ENCODE data around the gene SCAMP1. TPM values are rescaled to one million over a fixed set of nuclear protein-coding genes. Genes with fewer than 3 reads are reported as not detected.

The SCAMP1 gene
- total and polyA plus RNA-seq, 2 of the 13 experiments (the other 11 are each of a cell fraction or from before 2014, with no cell fraction given) = 18.2 to 33.7 TPM

DNA sequence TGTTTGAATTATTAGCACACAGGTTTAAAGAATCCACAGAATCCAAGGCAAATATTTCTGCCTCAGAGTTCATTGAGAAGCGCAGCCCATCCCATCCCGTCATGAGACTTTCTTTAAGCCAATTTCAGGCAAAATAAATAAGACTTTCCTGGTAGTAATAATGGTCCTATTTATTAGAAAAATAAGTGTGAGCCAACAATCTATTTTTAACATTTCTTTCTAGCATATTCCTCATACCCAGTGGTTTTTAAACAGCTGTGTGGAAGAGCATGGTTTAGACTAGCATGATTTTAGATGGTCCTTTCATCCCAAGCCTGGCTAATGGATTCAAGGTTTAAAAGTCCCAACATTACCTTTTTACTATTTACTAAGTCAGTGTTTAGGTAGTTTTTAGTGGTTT lies 125.8 kb downstream of the SCAMP1 start:
- Histone ChIP-seq H3K27ac (ENCODE audit: extremely low read length, insufficient read depth, low read length) (no peak overlapping the region), H3K79me2 (ENCODE audit: insufficient read depth, low read length) (no peaks in the 10 kb centered on the region), H3K9me3 (ENCODE audit: low read length) (no peaks in the 10 kb centered on the region), H3K4me3 (replicated peaks in 1 of 3; ENCODE audit: insufficient read depth in 1 of 3, low read depth in 2 of 3, low read length in 3 of 3) (no peak overlapping the region), H3K4me2 (ENCODE audit: low read depth, low read length) (no peak overlapping the region), H3K9ac (ENCODE audit: insufficient read depth, low read depth, low read length) (no peak overlapping the region), H2AFZ (ENCODE audit: low read length) (no peak overlapping the region), H3K36me3 (replicated peaks in 1 of 2; ENCODE audit: control insufficient read depth in 1 of 2, insufficient read depth in 2 of 2, low read length in 2 of 2) (peaks cover 11 to 25% of the 10 kb centered on the region in 2 experiments), H3K27me3 (ENCODE audit: control insufficient read depth in 1 of 2, insufficient read depth in 2 of 2, low read length in 2 of 2) (no peaks in the 10 kb centered on the region), H3K4me1 (ENCODE audit: insufficient read depth, low read length) (no peaks in the 10 kb centered on the region), H4K20me1 (ENCODE audit: insufficient read depth, low read length) (no peaks in the 10 kb centered on the region)
- CTCF ChIA-PET (ENCODE audit: low intra/inter-chr PET ratio, low total read pairs) = no interaction called here
- no peak for ATAC-seq
- TF ChIP-seq POLR2AphosphoS5 (IDR thresholded peaks at IDR 0.05; ENCODE audit: low read depth, low read length) = no peak
- TF ChIP-seq AGO1 (IDR thresholded peaks at IDR 0.05; ENCODE audit: low read depth, low read length, poor library complexity, severe bottlenecking) = no peak
- no peak for TF ChIP-seq XRCC5 (optimal IDR thresholded peaks at IDR 0.05; ENCODE audit: low read length)
- TF ChIP-seq BCL6 (CRISPR knock-in tag; IDR thresholded peaks at IDR 0.05) = no peak
- no peak for TF ChIP-seq ARNT (IDR thresholded peaks at IDR 0.05)
- in situ Hi-C loops (cut with HindIII; ENCODE audit: extremely low pct_ligation_motif_present, low pct_unique_long_range_greater_than_20kb) = no loop called here
- DNase-seq (ENCODE audit: low spot score) = no peak
- FAIRE-seq = no peak
- no TSS peak for BruUV-seq (replicated peaks)
- POLR2A ChIA-PET = no interaction called here
- 98% methylated on average over 2 of the region's 2 CpGs for WGBS (ENCODE audit: low lambda C conversion rate)
- intact Hi-C loops (cut with micrococcal nuclease; ENCODE audit: unreplicated experiment) = no loop called here

DNA sequence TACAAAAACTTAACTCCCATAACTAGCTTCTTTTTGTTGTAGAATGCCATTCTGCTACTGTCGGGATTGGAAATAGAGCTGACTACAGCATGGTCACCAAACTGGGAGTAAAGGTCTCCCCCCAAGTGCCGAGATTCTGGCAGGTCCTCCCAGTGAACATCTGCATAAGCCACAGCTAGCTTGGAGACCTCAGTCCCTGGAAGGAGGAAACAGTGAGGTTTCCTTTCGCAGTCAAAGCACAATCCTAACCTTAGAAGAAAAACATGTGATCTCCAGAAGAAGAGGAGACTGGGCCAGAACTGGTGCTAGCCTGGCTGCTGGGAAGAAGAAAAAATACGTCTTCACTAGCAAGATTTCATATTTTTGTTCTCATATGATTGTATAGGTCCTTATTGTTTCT lies 127.4 kb downstream of the SCAMP1 start:
- H3K4me2 ChIP-seq (ENCODE audit: low read depth, low read length) = no peak overlapping the region
- in situ Hi-C loops (cut with HindIII; ENCODE audit: extremely low pct_ligation_motif_present, low pct_unique_long_range_greater_than_20kb) (no loop called here), intact Hi-C loops (cut with micrococcal nuclease; ENCODE audit: unreplicated experiment) (no loop called here)
- H3K27ac ChIP-seq (ENCODE audit: extremely low read length, insufficient read depth, low read length) = no peak overlapping the region
- ChIA-PET CTCF (ENCODE audit: low intra/inter-chr PET ratio, low total read pairs) (no interaction called here), POLR2A (no interaction called here)
- H3K36me3 ChIP-seq (replicated peaks in 1 of 2; ENCODE audit: control insufficient read depth in 1 of 2, insufficient read depth in 2 of 2, low read length in 2 of 2) = peaks cover 14 to 30% of the 10 kb centered on the region in 2 experiments
- H3K27me3 ChIP-seq (ENCODE audit: control insufficient read depth in 1 of 2, insufficient read depth in 2 of 2, low read length in 2 of 2) = no peaks in the 10 kb centered on the region
- DNase-seq (ENCODE audit: low spot score) = no peak
- H4K20me1 ChIP-seq (ENCODE audit: insufficient read depth, low read length) = no peaks in the 10 kb centered on the region
- no peak for FAIRE-seq
- TF ChIP-seq RFX1 (IDR thresholded peaks at IDR 0.05) (no peak), FOXK1 (CRISPR knock-in tag; IDR thresholded peaks at IDR 0.05; ENCODE audit: borderline replicate concordance, low read depth) (no peak), ZSCAN29 (CRISPR knock-in tag; conservative IDR thresholded peaks at IDR 0.05) (no peak), ZNF724P (CRISPR knock-in tag; IDR thresholded peaks at IDR 0.05; ENCODE audit: borderline replicate concordance) (no peak), FLYWCH1 (CRISPR knock-in tag; IDR thresholded peaks at IDR 0.05) (no peak), ZMYM3 (CRISPR knock-in tag; IDR thresholded peaks at IDR 0.05) (no peak), TRAFD1 (CRISPR knock-in tag; IDR thresholded peaks at IDR 0.05; ENCODE audit: borderline replicate concordance) (no peak)
- TF ChIP-seq, protein P1, sequence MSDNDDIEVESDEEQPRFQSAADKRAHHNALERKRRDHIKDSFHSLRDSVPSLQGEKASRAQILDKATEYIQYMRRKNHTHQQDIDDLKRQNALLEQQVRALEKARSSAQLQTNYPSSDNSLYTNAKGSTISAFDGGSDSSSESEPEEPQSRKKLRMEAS (IDR thresholded peaks at IDR 0.05) = no peak
- H3K4me3 ChIP-seq (replicated peaks in 1 of 3; ENCODE audit: insufficient read depth in 1 of 3, low read depth in 2 of 3, low read length in 3 of 3) = no peak overlapping the region
- no peak for ATAC-seq
- no TSS peak for BruUV-seq (replicated peaks)
- no peaks in the 10 kb centered on the region for H3K9me3 ChIP-seq (ENCODE audit: low read length)
- H3K79me2 ChIP-seq (ENCODE audit: insufficient read depth, low read length) = no peaks in the 10 kb centered on the region
- WGBS (ENCODE audit: low lambda C conversion rate) = 98% methylated on average over 4 of the region's 4 CpGs
- no peaks in the 10 kb centered on the region for H3K4me1 ChIP-seq (ENCODE audit: insufficient read depth, low read length)
- no peak overlapping the region for H2AFZ ChIP-seq (ENCODE audit: low read length)
- no peak overlapping the region for H3K9ac ChIP-seq (ENCODE audit: insufficient read depth, low read depth, low read length)

Measured in HepG2 (cell line).